BLaER1 treated with 17β-estradiol and CSF1 and Interleukin-3, amounts not matched to agents 10 nM and 100 nM (cell line): Measurements from ENCODE around the gene GABRR2.
"Not testable (repeated sequence)": the region's sequence is repeated elsewhere in the genome, so short reads cannot be mapped to it uniquely, and the experiment has no call there.

Experiments used
- H3K27ac ChIP-seq, 11 experiments: shearing (Covaris generic); formaldehyde crosslinking; 2 replicates each; pipeline ENCODE4 v1.8.1; 2022
- H3K27me3 ChIP-seq, 11 experiments: shearing (Covaris generic); formaldehyde crosslinking; 2 replicates each; pipeline ENCODE4 v1.8.1; 2022
- H3K36me3 ChIP-seq, 11 experiments: shearing (Covaris generic); formaldehyde crosslinking; 2 replicates each; pipeline ENCODE4 v1.8.1; 2022
- H3K4me1 ChIP-seq, 10 experiments: shearing (Covaris generic); formaldehyde crosslinking; 2 replicates each; pipeline ENCODE4 v1.8.1; 2022
- H3K4me2 ChIP-seq, 11 experiments: shearing (Covaris generic); formaldehyde crosslinking; 2 replicates each; pipeline ENCODE4 v1.8.1; 2022
- H3K4me3 ChIP-seq, 10 experiments: shearing (Covaris generic); formaldehyde crosslinking; 2 replicates each; pipeline ENCODE4 v1.8.1; 2022
- H3K9ac ChIP-seq, 11 experiments: shearing (Covaris generic); formaldehyde crosslinking; 2 replicates each; pipeline ENCODE4 v1.8.1; 2022
- H3K9me3 ChIP-seq, 11 experiments: shearing (Covaris generic); formaldehyde crosslinking; replicated peaks in 1 of 11; 2 replicates each; pipeline ENCODE4 v1.8.1; 2022
- H4K20me1 ChIP-seq, 11 experiments: shearing (Covaris generic); formaldehyde crosslinking; 2 replicates each; pipeline ENCODE4 v1.8.1; 2022
- Cebpa-rat ChIP-seq, 11 experiments: shearing (Covaris generic); IDR thresholded peaks; 2 replicates each; pipeline ENCODE4 v1.8.1; 2022

Gene GABRR2

DNA sequence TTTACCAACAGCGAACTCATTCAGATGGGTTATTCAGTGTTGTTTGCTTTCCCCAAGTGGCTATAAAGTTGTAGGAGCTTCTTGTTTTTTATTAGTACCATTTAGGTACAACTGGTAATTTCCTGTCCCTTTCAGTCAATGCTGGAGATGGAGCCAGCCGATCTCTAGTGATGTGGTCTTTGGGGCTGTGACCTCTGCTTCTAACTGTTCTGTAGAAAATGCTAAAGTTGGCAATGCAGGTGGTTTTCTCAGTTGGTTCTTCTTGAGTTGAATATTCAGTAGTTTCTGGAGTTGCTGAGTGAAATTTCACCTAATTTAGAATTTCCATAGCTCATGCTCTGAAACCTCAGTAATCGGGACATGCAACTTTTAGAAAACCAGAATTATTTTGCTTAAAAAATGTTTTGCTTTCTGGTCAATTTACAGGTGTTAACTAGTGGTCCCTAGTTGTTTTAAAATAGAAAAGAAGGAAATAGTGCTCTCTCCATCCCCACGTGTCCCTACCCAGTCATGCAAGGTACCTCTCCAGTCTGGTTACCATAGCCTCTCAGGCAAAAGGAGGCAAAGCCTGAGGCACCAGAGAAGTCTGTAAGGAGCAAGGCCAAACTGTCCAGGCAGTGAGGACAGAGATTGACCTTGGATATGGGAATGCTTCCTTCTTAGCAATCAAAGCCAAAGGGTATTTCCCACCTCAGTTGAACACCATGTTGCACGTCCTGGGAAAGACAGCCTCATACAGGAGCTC is 70.7 kb downstream of the GABRR2 start:
- Histone ChIP-seq H4K20me1 (no peaks in the 10 kb centered on the region), H3K4me3 (no peak overlapping the region), H3K27ac (no peak overlapping the region), H3K9me3 (no peaks in the 10 kb centered on the region), H3K36me3 (no peaks in the 10 kb centered on the region), H3K27me3 (no peaks in the 10 kb centered on the region), H3K4me1 (peaks cover 0 to 15% (median 5%) of the 10 kb centered on the region in 10 experiments; a peak in 13 of 20 replicates), H3K9ac (no peak overlapping the region), H3K4me2 (no peak overlapping the region)
- no peak for TF ChIP-seq Cebpa-rat (IDR thresholded peaks at IDR 0.05)

DNA sequence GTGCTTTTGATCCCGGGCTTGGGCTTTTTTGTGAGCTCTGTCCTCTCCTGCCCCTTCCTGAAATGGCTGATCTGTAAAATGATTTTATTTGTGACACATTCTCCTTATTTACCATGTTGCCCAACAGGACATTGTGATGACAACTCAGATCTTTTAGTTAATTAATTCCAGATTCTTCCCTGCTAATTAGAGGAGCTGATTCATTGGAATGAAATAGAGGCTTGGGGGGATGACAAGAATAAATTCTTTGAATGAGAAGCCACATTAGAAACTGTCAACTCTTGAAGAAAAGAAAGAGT is 71.8 kb downstream of the GABRR2 start:
- Histone ChIP-seq H3K9ac (no peak overlapping the region), H3K27ac (no peak overlapping the region), H4K20me1 (no peaks in the 10 kb centered on the region), H3K9me3 (no peaks in the 10 kb centered on the region), H3K36me3 (no peaks in the 10 kb centered on the region), H3K4me3 (no peak overlapping the region), H3K4me2 (no peak overlapping the region), H3K4me1 (peaks cover 0 to 22% (median 11%) of the 10 kb centered on the region in 10 experiments; a peak in 14 of 20 replicates), H3K27me3 (no peaks in the 10 kb centered on the region)
- TF ChIP-seq Cebpa-rat (IDR thresholded peaks at IDR 0.05): no peak

DNA sequence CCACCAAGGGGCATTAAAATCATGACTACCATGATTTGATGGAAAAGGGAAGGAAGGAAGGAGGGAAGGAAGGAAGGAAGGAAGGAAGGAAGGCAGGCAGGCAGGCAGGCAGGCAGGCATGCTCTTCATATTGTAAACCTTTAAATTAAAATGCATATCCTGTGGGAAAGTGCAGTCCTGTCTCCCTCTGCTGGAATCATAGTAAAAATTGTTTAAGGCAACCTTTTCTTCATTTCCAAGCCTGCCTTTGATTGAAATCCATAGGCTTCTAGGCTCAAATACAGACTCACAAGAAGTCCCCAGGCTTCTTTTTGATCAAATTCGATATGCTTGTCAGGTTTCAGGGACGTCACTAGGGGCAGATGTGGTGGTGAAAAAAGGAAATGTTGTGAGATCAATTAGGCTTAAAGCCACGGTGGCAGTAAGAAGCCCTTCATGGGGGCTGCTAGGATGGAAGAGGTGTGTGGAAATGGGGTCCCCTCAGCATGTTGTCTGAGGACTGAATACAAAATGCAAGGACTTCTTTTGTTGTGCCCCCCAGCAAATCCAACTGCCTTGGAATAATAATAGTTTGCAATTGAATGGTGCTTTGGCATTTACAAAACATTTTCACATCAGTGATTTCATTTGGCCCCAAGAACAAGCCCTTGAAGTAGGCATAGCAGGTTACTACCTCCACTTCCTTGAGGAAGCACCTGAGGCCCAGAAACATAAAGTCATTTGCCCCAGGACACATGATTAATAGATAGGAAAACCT is 72.3 kb downstream of the GABRR2 start:
- Histone ChIP-seq H3K4me3 (no peak overlapping the region), H4K20me1 (no peaks in the 10 kb centered on the region)

DNA sequence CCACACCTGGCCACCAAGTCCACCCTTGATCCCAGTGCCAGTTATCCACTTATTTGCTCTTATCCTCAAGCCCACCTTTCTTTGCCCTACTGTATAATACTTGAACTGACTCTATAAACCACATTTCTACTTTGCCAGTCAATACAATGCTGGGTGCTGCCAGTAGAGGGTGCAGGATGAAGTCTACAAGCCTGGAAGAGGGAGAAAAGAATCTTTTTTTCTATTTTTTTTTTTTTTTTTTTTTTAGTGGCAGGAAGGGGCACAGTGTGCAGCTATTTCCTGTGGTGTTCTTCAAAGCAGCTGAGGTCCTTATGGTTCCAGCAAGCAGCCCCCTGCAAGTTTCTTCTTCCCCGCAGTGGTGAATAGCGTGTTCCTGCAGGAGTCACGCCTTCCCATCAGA is 75.8 kb downstream of the GABRR2 start:
- H3K27me3 ChIP-seq: no peaks in the 10 kb centered on the region
- peaks cover 0 to 22% (median 11%) of the 10 kb centered on the region in 10 experiments; a peak in 14 of 20 replicates for H3K4me1 ChIP-seq
- no peak overlapping the region for H3K27ac ChIP-seq
- peaks cover 0 to 9% (median 0%) of the 10 kb centered on the region in 11 experiments; a peak in 2 of 22 replicates for H3K9me3 ChIP-seq
- H3K4me2 ChIP-seq: peak overlapping the region in 8 of 11 experiments; percentile 10 to 41 (median 29); a peak in 11 of 22 replicates
- H3K4me3 ChIP-seq: no peak overlapping the region
- no peaks in the 10 kb centered on the region for H4K20me1 ChIP-seq
- no peak for TF ChIP-seq Cebpa-rat (IDR thresholded peaks at IDR 0.05)
- H3K36me3 ChIP-seq: no peaks in the 10 kb centered on the region
- H3K9ac ChIP-seq: no peak overlapping the region

More for the DNA sequence above, 72.3 kb downstream of the GABRR2 start:
- Histone ChIP-seq H3K9ac (no peak overlapping the region), H3K4me2 (peak overlapping the region in 3 of 11 experiments; percentile 7 to 23 (median 19); a peak in 4 of 22 replicates), H3K4me1 (peaks cover 0 to 22% (median 11%) of the 10 kb centered on the region in 10 experiments; a peak in 14 of 20 replicates), H3K27me3 (no peaks in the 10 kb centered on the region), H3K9me3 (no peaks in the 10 kb centered on the region), H3K27ac (no peak overlapping the region), H3K36me3 (no peaks in the 10 kb centered on the region)
- no peak for TF ChIP-seq Cebpa-rat (IDR thresholded peaks at IDR 0.05)

DNA sequence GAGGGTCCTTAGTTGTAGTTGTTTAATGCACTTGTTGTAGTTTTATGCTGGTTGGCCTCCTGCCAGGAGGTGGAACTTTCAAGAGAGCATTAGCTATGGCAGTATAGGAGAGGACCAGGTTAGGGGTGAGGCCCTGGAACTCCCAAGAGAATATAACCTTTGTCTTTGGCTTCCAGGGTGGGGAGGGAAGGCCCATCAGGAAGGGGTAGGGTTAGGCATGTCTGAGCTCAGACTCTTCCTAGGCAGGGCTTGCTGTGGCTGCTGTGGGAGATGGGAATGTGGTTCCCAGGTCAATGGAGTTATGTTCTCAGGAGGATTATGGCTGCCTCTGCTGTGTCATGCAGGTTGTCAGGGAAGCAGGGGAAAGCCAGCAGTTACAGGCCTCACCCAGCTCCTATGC is 77.9 kb downstream of the GABRR2 start:
- H3K4me2 ChIP-seq: no peak overlapping the region
- H3K27me3 ChIP-seq: no peaks in the 10 kb centered on the region
- no peak overlapping the region for H3K27ac ChIP-seq
- H3K9me3 ChIP-seq: peaks cover 0 to 9% (median 0%) of the 10 kb centered on the region in 11 experiments; a peak in 2 of 22 replicates
- H3K4me1 ChIP-seq: peaks cover 0 to 13% (median 9%) of the 10 kb centered on the region in 10 experiments; a peak in 14 of 20 replicates
- TF ChIP-seq Cebpa-rat (IDR thresholded peaks at IDR 0.05): no peak
- H3K4me3 ChIP-seq: no peak overlapping the region
- H4K20me1 ChIP-seq: no peaks in the 10 kb centered on the region
- H3K36me3 ChIP-seq: no peaks in the 10 kb centered on the region
- no peak overlapping the region for H3K9ac ChIP-seq

DNA sequence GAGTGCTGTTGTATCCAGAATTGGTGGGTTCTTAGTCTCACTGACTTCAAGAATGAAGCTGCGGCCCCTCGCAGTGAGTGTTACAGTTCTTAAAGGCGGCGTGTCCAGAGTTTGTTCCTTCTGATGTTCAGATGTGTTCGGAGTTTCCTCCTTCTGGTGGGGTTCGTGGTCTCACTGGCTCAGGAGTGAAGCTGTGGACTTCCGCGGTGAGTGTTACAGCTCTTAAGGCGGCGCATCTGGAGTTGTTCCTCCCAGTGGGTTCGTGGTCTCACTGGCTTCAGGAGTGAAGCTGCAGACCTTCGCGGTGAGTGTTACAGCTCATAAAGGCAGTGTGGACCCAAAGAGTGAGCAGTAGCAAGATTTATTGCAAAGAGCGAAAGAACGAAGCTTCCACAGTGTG is 81.5 kb downstream of the GABRR2 start:
- not testable (repeated sequence) for H3K9ac ChIP-seq, H3K4me3 ChIP-seq, H3K4me1 ChIP-seq, H3K27me3 ChIP-seq, H3K9me3 ChIP-seq, H4K20me1 ChIP-seq, H3K27ac ChIP-seq, H3K36me3 ChIP-seq
- H3K4me2 ChIP-seq: peak overlapping the region in 6 of 11 experiments; percentile 13 to 27 (median 20); a peak in 4 of 22 replicates

DNA sequence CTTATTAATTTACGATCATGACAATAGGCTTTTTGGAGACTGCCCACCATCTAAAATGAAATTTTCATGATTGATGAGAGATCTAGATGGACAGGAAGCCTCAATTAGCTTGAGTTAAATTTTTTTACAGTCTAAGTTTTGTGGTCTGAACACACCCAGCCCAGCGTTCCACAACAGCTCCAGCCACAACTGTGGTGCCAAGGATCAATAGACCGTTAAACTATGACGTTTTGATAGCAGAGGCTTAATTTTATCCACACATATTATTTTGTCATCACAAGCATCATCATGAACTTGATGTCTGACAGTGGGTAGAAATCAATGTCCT is 92.4 kb downstream of the GABRR2 start:
- no peak overlapping the region for H3K9ac ChIP-seq
- H3K36me3 ChIP-seq: no peaks in the 10 kb centered on the region
- no peak overlapping the region for H3K4me3 ChIP-seq
- peaks cover 0 to 8% (median 0%) of the 10 kb centered on the region in 10 experiments; a peak in 5 of 20 replicates for H3K4me1 ChIP-seq
- no peaks in the 10 kb centered on the region for H4K20me1 ChIP-seq
- H3K4me2 ChIP-seq: 0 out of 22 replicates have a peak overlapping the region, but pooled peaks of 2 of the 11 experiments have one; percentile 14 to 15
- no peak overlapping the region for H3K27ac ChIP-seq
- no peak for TF ChIP-seq Cebpa-rat (IDR thresholded peaks at IDR 0.05)
- no peaks in the 10 kb centered on the region for H3K27me3 ChIP-seq
- no peaks in the 10 kb centered on the region for H3K9me3 ChIP-seq

DNA sequence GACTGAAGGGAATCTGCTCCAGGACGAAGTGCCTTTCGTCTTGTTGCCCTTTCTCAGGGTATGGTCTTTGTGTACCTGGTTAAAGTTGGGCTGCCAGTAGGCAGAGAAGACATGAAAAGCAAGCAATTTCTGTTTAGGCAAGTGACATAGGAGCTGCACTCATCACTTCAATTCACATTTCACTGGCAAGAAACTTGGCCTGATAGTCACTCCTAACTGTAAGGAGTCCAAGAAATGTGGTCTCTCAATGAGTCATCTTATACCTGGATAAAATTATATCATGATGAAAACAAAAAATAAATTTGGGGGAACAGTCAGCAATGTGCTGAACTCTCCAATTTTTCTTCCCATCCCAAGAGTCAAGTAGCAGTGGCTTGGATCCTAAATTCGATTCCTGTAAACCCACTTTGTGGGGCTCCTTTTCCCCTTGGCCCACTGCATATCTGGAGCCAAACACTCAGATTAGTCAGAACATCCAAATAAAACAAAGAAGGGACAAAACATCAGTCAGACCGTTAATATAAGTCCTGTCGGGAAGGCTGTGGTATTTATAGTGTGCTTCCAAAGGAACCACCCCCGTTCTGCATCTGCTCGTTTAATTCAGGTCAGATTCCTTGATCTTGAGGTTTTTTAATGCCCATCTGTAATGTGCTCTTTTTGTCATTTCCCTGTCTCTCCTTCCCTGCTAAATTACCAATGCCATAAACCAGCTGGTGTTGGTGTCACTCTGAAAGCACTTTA is 93.0 kb downstream of the GABRR2 start:
- no peak overlapping the region for H3K4me3 ChIP-seq
- no peaks in the 10 kb centered on the region for H3K27me3 ChIP-seq
- no peak for TF ChIP-seq Cebpa-rat (IDR thresholded peaks at IDR 0.05)
- peaks cover 0 to 8% (median 0%) of the 10 kb centered on the region in 10 experiments; a peak in 5 of 20 replicates for H3K4me1 ChIP-seq
- H3K36me3 ChIP-seq: no peaks in the 10 kb centered on the region
- H3K27ac ChIP-seq: no peak overlapping the region
- H3K4me2 ChIP-seq: peak overlapping the region in 2 of 11 experiments; percentile 14 to 15; a peak in 1 of 22 replicates
- no peaks in the 10 kb centered on the region for H4K20me1 ChIP-seq
- no peak overlapping the region for H3K9ac ChIP-seq
- no peaks in the 10 kb centered on the region for H3K9me3 ChIP-seq

DNA sequence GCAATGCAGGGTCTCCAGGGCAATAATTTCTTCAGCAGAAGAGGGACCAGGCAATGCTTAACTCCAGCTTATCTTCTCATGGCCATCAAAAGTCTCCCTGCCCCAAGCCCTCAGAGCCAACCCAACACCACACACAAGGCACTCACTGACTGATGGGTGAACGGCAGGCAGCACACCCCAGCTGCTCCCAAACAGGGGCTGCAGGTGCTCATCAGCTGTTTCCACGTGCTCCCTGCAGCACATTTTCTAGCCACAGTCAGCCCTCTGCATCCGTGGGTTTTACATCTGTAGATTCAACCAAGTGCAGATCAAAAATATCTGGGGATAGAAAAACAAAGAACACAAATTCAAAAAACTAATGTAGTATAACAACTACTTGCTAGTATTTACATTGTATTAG is 94.0 kb downstream of the GABRR2 start:
- H3K9ac ChIP-seq: no peak overlapping the region
- H3K36me3 ChIP-seq: no peaks in the 10 kb centered on the region
- no peak overlapping the region for H3K27ac ChIP-seq
- no peak overlapping the region for H3K4me2 ChIP-seq
- H3K9me3 ChIP-seq: no peaks in the 10 kb centered on the region
- H3K4me1 ChIP-seq: peaks cover 0 to 8% (median 0%) of the 10 kb centered on the region in 10 experiments; a peak in 5 of 20 replicates
- no peak overlapping the region for H3K4me3 ChIP-seq
- no peak for TF ChIP-seq Cebpa-rat (IDR thresholded peaks at IDR 0.05)
- no peaks in the 10 kb centered on the region for H3K27me3 ChIP-seq
- H4K20me1 ChIP-seq: no peaks in the 10 kb centered on the region
